HT1080 (cell line): ENCODE data around the gene KRTAP5-4. TPM values are rescaled to one million over a fixed set of nuclear protein-coding genes. Genes with fewer than 3 reads are reported as not detected.
"Not testable (repeated sequence)": the region's sequence is repeated elsewhere in the genome, so short reads cannot be mapped to it uniquely, and the experiment has no call there.

Experiments
- DNase-seq: peaks from one replicate; pipeline ENCODE4 v3.0.0-alpha.2; 2015; ENCODE audit warnings: low read depth
- polyA plus RNA-seq, 2 experiments: library from polyadenylated mRNA; depleted of rRNA; stranded (reverse); fragments of >200 nt; gene quantifications; 2 replicates each; pipeline ENCODE4 v1.2.3, GENCODE V29; 2015
- total RNA-seq: library from RNA; depleted of rRNA; stranded (reverse); fragments of >200 nt; shearing (Covaris generic); gene quantifications from 2 replicates; pipeline ENCODE4 v1.2.3, GENCODE V29; 2014; rRNA removed

KRTAP5-4 gene, protein sequence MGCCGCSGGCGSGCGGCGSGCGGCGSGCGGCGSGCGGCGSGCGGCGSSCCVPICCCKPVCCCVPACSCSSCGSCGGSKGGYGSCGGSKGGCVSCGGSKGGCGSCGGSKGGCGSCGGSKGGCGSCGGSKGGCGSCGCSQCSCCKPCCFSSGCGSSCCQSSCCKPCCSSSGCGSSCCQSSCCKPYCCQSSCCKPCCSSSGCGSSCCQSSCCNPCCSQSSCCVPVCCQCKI
- total RNA-seq, result not detected in 2 replicates
- polyA plus RNA-seq (2015; cell fraction: cytosol; rRNA removed), result not detected in 2 replicates
- not detected in 2 replicates for polyA plus RNA-seq (2015; cell fraction: nucleus; rRNA removed)

- no peak for DNase-seq
These were observed at the start of gene KRTAP5-4 for GRCh38 chr11:1622086-1622485. KRTAP5-4 (minus strand) TSS chr11:1622138; CDS start chr11:1622093, 45 bp downstream.

GRCh38 chr11:1671658-1672057 lies 49.7 kb upstream of the KRTAP5-4 start:
- no peak for DNase-seq

- no peak for DNase-seq
These were observed 49.0 kb upstream of the KRTAP5-4 start for GRCh38 chr11:1670905-1671371.

DNA sequence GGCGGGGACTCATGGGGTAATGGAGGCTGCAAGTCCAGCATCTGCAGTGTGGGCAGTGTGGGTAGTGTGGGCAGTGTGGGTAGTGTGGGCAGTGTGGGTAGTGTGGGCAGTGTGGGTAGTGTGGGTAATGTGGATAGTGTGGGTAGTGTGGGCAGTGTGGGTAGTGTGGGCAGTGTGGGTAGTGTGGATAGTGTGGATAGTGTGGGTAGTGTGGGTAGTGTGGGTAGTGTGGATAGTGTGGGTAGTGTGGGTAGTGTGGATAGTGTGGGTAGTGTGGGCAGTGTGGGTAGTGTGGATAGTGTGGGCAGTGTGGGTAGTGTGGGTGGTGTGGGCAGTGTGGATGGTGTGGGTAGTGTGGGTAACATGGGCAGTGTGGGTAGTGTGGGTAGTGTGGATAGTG lies 48.5 kb upstream of the KRTAP5-4 start:
- DNase-seq, result not testable (repeated sequence)

DNA sequence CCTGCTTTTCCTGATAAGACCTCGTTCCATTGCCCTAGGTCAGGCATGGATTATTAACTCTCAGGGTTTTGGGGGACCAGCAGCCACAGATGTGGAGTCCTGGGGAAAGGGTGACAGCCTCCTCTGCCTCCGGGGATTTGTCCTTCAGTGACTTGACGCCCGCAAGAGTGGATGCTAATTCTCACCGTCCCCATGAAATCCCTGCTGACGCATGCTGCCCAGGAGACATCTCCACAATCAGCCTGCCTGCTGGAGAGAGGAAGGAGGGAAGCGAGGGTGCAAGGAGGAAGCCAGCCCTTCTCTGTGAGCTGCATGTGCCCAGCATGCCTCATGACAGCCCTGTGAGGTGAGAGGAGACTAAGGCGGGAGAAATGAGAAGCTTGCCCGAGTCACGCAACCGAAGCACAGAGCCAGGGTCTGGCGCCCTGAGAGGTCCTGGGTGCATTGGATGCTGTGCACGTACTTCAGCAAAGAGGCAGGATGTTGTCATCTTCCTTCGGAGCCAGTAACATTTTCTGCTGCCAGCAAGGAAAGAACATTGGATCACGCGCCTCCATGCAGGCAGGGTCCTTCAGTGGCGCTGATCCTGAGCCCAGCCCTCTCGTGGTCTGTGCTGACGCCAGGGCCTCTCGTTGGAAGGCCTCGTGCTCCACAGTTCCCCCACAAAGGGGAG lies 47.7 kb upstream of the KRTAP5-4 start:
- no peak for DNase-seq

DNA sequence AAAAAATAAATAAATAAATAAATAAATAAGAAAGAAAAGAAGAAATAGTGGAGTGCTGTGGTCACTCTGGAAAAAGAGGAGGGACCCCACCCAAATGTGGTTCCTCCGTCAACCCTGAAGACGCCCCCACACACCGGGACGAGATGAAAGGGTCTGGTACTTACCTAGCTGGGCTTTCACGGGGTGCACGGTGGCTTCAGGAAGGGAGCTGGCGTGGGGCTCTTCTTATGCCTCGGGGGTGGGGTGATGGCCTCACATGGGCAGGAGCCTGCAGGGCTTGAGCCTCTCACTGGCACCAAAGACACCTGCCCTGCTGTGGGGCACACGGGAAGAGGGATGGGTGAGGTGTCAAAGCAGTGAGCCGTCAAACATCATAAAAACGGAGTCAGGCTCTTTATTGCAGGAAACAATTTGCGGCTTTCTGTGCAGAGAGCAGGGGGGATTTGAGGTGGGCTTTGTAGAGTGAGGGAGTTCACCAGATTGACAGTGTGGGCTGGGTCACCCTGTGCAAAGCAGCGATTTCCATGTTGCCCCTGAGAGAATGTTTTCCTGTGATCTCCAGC lies 47.1 kb upstream of the KRTAP5-4 start:
- no peak for DNase-seq

GRCh38 chr11:1667906-1668305 lies 46.0 kb upstream of the KRTAP5-4 start:
- no peak for DNase-seq

- DNase-seq, result no peak
These were observed 45.3 kb upstream of the KRTAP5-4 start for GRCh38 chr11:1667121-1667850.

DNA sequence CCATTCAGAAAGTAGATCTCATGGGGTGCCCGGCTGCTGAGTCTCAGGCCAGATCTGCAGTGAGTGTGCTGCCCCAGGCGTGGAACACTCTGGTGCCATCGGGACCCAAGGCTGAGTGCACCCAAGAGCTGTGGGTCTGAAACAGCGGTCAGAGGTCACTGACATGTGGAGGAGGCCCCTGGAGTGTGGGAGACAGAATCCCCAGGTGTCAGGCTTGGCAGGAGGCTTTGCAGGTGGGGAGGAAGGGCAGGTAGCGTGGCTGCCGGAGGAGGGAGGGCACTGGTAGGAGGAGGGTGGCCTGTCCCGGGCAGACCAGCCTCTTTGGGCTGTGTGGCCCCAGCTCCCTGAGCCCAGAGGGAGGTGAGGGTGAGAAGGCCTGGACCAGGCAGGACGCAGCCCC lies 43.4 kb upstream of the KRTAP5-4 start:
- DNase-seq, result no peak

DNA sequence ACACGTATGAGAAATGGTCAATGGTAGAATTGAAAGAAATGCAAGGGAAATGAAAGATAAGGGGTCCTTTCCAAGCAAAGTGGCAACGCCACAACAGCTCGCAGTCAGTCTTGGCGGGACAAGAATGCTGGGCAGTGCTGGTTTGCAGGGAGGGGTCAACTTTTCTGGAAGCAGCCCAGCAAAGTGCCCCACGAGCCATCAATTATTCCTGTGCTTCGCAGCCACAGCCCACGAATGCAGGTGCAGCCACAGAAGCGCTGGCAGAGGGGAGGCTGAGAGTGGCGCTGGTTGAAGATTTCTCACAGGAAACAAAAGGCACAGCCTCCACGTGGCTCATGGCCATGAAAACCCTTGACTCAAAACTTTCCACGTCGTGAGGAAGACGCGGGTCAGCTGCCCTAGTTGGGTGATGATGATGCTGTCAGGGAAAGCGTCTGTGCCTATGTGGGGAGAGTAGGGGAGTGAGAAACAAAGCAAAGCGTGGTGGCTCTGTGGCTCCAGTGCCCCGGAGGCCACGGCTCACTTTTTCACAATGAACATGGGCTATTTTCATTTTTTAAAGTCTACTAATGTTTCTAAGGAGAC lies 40.9 kb upstream of the KRTAP5-4 start:
- DNase-seq, result not testable (repeated sequence)

DNA sequence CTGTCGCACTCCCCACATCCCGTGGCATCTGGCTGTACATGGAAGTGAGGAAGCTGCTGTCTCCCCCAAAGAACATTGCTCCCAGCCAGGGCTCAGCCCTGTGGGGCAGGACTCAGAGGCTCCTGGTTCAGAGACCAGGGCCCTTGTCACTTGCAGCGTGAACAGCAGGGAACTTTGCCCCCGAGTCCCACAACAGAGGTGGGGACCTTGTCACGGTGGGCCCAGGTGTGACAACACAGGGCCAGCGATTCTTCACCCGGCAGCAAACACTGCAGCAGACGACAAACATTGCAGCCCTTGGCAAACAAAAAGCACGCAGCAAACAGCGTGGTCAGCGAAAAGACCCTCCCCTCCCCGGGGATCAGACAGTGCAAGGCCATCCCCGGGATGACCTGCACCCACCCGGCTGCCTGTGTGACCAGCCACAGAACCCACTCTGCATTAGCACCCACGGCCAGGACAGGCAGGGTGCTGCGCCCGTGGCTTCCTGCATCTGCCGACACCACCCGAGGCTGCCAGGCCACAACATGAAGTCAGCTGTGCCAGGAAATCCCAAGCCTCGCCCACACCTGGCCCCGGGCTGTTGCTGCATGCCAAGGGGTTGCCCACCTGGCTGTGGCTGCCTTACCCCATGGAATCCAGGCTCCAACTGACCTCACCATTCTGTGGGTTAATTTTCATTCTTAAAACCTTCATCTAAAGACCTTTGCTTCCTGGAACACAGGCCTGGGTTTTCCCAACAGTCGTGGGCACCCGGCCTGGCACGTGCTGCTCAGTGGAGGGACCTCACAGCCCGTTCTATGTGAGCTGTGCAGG lies 39.7 kb upstream of the KRTAP5-4 start:
- not testable (repeated sequence) for DNase-seq

DNA sequence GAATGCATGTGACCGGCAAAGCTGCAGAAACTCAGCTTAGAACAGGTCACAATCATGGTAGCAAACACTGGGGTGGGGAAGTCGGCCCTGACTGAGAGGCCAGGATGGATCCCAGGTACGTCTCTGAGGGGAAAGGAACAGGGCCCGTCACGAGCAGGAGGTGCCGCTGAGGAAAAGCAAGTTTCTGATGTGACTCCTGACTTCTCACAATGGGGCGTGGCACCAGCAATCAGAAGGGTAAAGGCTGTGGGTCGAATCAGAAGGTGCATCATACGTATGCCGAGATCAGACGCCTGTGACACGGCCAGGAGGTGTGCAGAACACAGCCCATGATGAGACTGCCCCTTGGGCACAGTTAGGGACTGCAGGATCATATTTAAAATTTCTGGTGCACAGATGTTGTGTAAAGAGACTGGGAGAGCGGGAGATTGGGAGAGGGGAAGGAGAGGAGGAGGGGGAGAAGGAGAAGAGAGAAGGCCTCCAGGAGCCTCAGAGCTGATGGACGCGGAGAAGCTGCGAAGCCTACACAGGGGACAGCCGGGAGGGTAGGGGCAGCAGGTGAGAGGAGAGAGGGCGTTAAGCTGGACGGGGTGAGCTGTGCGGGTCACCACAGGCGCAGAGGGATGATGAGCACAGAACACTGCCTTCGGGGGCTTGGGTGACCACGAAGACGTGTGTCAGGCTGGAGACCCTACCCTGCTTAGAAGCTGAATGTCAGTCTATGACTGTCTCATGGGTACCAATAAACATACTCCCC lies 38.4 kb upstream of the KRTAP5-4 start:
- DNase-seq, result no peak

DNA sequence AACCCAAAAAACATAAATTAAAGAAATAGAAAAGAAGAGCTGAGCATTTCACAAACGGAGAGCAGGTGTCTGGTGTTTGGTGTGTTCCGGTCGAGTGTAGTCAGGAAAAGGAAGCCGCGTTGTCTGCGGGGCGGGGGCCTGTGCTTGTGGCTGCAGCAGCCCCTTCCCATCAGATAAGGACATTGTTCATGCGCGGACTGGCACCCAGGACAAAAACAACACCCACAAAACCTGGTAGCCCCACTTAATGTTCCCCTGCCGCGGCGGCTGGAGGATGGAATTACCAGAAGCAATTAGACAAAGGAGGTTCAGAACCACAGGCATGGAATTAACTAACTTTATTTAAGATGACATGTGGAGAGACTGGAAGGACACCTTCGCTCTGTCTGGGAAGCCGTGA lies 37.6 kb upstream of the KRTAP5-4 start:
- no peak for DNase-seq

GRCh38 chr11:1656670-1657069 lies 34.7 kb upstream of the KRTAP5-4 start:
- no peak for DNase-seq

- DNase-seq, result no peak
These were observed 34.1 kb upstream of the KRTAP5-4 start for GRCh38 chr11:1656061-1656441.

DNA sequence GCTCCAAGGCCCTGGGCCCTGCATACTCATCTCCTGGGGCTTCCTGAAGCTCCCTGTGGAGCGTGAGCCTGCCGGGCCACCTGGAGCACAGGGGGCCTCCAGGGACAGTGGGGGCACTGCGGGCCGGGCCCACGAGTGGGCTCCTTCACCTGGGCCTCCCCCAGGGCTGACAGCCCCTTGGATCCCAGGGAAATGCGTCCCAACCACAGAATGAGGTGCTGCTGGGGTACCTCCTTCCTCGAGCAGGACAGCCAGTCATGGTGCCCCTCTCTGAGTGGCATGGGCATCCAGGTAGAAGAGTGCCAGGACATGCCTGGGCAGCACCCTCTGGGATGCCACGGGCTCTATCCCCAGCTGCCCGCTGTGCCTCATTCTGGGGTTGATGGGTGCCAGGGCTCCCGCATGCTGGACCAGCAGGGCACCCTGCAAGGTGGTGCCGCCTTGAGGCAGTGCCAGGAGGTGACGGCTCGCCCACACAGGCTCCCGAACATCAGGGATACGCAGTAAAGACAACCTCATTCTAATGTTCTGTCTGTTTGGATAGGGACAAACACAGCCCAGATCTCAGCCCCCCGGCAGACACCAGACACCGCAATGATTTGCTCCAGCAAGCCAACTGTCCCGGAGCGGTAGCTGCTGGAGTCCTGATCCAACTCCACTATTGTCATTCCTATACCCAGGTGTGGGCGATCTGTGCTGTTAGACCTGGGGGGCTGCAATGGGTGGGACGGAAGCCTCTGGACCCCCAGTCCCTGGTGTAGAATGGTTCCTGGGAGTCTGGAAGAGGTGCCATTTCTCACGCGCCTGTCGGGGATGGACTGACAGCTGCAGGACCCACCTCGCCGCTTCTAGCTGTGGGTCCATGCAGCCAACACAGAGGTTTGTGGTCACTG lies 33.5 kb upstream of the KRTAP5-4 start:
- DNase-seq, result no peak

DNA sequence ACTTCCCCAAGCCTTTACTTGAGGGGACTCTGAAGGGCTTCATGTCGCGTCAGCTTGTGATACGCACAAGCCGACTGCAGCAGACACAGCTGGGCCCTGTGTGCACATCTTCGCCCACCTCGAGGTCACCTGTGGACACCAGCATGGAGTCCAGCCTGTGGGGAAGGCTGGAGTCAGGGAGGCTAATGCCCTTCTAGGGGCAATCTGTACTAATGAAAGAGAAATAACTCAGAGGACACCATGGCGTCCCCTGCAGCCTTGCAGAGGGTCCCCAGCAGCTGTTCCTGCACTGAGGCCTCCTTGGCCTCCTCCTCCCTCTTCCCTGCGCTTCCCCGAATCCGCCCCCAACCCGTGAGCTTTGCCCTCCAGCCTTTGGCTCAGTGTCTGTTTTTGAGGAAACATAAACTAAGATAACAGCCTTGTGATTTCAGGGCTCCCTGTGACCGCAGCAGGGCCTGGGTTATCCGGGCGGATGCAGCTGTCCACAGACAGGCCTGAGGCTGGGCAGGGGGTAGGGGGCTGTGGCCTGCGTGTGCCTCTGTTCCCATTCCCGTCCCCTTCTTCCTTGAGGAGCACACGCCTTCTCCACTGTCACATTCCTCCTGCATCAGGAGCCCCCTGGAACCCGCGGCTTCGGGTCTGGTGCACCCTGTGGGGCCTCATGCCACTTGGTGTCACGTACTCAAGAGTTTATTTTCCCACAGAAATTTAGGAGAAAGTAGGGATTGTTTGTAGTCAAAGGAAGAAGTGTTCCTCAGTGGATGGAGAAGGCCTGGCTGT lies 32.6 kb upstream of the KRTAP5-4 start:
- no peak for DNase-seq
